Mesothelial cell of epicardium (in vitro differentiated cells): ENCODE results near the gene FBXL20. TPM values are rescaled to one million over a fixed set of nuclear protein-coding genes. Genes with fewer than 3 reads are reported as not detected.

Experiments used
- DNase-seq, 2 experiments: peaks; one replicate each; pipeline ENCODE4 v3.0.0; 2021; ENCODE audit warnings: low spot score in 2 of 2; ENCODE audit not compliant: unreplicated experiment in 2 of 2
- H3K27ac Mint-ChIP-seq: 2 replicates; pipeline ENCODE4 v1.8.0; 2021; ENCODE audit warnings: mixed read lengths
- H3K27me3 Mint-ChIP-seq: 2 replicates; pipeline ENCODE4 v1.8.0; 2021; ENCODE audit warnings: low read depth, mixed read lengths
- H3K36me3 Mint-ChIP-seq: 2 replicates; pipeline ENCODE4 v1.8.0; 2021; ENCODE audit warnings: mixed read lengths
- H3K4me1 Mint-ChIP-seq: 2 replicates; pipeline ENCODE4 v1.8.0; 2021; ENCODE audit warnings: mixed read lengths
- H3K4me3 Mint-ChIP-seq: 2 replicates; pipeline ENCODE4 v1.8.0; 2021; ENCODE audit warnings: mild to moderate bottlenecking, moderate library complexity, mixed read lengths
- H3K9me3 Mint-ChIP-seq: 2 replicates; pipeline ENCODE4 v1.8.0; 2021; ENCODE audit warnings: mixed read lengths
- CTCF ChIP-seq: fragments of 200-600 bp; sonication (generic); IDR thresholded peaks from one replicate; pipeline ENCODE4 v1.5.0; 2021; ENCODE audit warnings: antibody characterized with exemption; ENCODE audit not compliant: unreplicated experiment
- total RNA-seq: library from RNA; stranded (reverse); gene quantifications from 3 replicates; pipeline ENCODE4 v1.2.1, GENCODE V29; 2021

The FBXL20 gene
- total RNA-seq, 1 donor from 2014 or later = 29.1 TPM

GRCh38 chr17:39244016-39244599, 157.3 kb downstream of the FBXL20 start:
- Mint-ChIP-seq H3K27ac (no peak overlapping the region), H3K9me3 (no peaks in the 10 kb centered on the region), H3K4me3 (no peak overlapping the region), H3K27me3 (peaks cover 10% of the 10 kb centered on the region), H3K36me3 (no peaks in the 10 kb centered on the region), H3K4me1 (peaks cover 2% of the 10 kb centered on the region)
- DNase-seq = no peak
- no peak for TF ChIP-seq CTCF

GRCh38 chr17:39243155-39243554, 158.3 kb downstream of the FBXL20 start:
- H3K27me3 Mint-ChIP-seq = peaks cover 17% of the 10 kb centered on the region
- H3K27ac Mint-ChIP-seq = no peak overlapping the region
- no peak overlapping the region for H3K4me3 Mint-ChIP-seq
- H3K36me3 Mint-ChIP-seq = no peaks in the 10 kb centered on the region
- H3K9me3 Mint-ChIP-seq = no peaks in the 10 kb centered on the region
- no peak for DNase-seq
- H3K4me1 Mint-ChIP-seq = peaks cover 2% of the 10 kb centered on the region
- no peak for TF ChIP-seq CTCF

GRCh38 chr17:39240631-39241030, 160.8 kb downstream of the FBXL20 start:
- peaks cover 7% of the 10 kb centered on the region for H3K4me1 Mint-ChIP-seq

GRCh38 chr17:39239640-39240314, 161.6 kb downstream of the FBXL20 start:
- Mint-ChIP-seq H3K27ac (no peak overlapping the region), H3K4me3 (no peak overlapping the region), H3K27me3 (peaks cover 18% of the 10 kb centered on the region), H3K4me1 (peaks cover 10% of the 10 kb centered on the region), H3K9me3 (no peaks in the 10 kb centered on the region), H3K36me3 (no peaks in the 10 kb centered on the region)
- TF ChIP-seq CTCF = peak; percentile 59
- peak in 1 of 2 experiments; percentile 70 for DNase-seq

More at GRCh38 chr17:39240631-39241030, 160.8 kb downstream of the FBXL20 start:
- no peak overlapping the region for H3K27ac Mint-ChIP-seq
- peaks cover 18% of the 10 kb centered on the region for H3K27me3 Mint-ChIP-seq
- H3K9me3 Mint-ChIP-seq = no peaks in the 10 kb centered on the region
- H3K4me3 Mint-ChIP-seq = no peak overlapping the region
- no peaks in the 10 kb centered on the region for H3K36me3 Mint-ChIP-seq
- no peak for TF ChIP-seq CTCF
- no peak for DNase-seq

- Mint-ChIP-seq H3K27me3 (peaks cover 16% of the 10 kb centered on the region), H3K27ac (no peak overlapping the region), H3K4me1 (peaks cover 8% of the 10 kb centered on the region), H3K9me3 (no peaks in the 10 kb centered on the region), H3K36me3 (no peaks in the 10 kb centered on the region), H3K4me3 (no peak overlapping the region)
- DNase-seq = no peak
- no peak for TF ChIP-seq CTCF
These were observed 163.0 kb downstream of the FBXL20 start for GRCh38 chr17:39238311-39238972.
